GM19452 (cell line): ENCODE measurements around the gene MAD2L1BP.

Source experiments
- ATAC-seq: cut with Tn5 transposase; IDR thresholded peaks from one replicate; pipeline ENCODE4 v1.9.1; 2021; ENCODE audit not compliant: unreplicated experiment

The MAD2L1BP gene

GRCh38 chr6:43680308-43681200, 44.9 kb downstream of the MAD2L1BP start:
- no peak for ATAC-seq

GRCh38 chr6:43681303-43681702, 45.7 kb downstream of the MAD2L1BP start:
- ATAC-seq = no peak

GRCh38 chr6:43682724-43683429, 47.2 kb downstream of the MAD2L1BP start:
- ATAC-seq = no peak

GRCh38 chr6:43683708-43684455, 48.2 kb downstream of the MAD2L1BP start:
- ATAC-seq = peak; percentile 53

GRCh38 chr6:43687079-43687436, 51.4 kb downstream of the MAD2L1BP start:
- ATAC-seq = no peak

GRCh38 chr6:43687437-43688347, 52.1 kb downstream of the MAD2L1BP start, which contains the start of gene MRPS18A:
Gene MRPS18A (minus strand): TSS chr6:43687791. CDS start chr6:43687779, 12 bp downstream.
- ATAC-seq = peak; percentile 92

- ATAC-seq = no peak
These were observed 53.8 kb downstream of the MAD2L1BP start for GRCh38 chr6:43689421-43689820.
